Measurements from ENCODE around the gene MLN.

DNA sequence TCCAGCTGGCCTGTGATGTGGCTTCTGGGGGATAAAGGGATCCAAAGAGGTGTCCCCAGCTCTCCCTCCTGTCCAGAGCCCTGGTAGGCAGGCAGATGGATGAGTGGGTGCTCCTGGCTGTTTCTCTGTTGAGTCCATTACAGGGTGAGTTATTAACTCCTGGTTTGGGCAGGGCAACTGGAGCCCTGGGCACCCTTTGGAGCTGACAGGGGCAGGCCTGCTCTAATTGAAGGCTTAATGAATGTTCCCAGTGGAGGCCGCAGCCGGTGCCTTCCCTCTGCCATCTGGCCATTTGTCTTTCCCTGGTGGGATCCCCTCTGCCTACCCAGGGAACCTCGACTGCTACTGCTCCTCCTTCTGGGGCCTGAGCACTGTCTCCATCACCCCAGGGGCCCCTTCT lies 44.7 kb upstream of the MLN start:
- TF ChIP-seq CTCF (IDR thresholded peaks at IDR 0.05) (no peak), EZH2 (IDR thresholded peaks at IDR 0.05; ENCODE audit: borderline replicate concordance, insufficient read depth, low read depth, low read length, poor library complexity, severe bottlenecking) (no peak)

Measured in B cell (primary cell).